Adrenal gland (tissue), 12 donors: ENCODE data around the gene TMEM254. TPM values are rescaled to one million over a fixed set of nuclear protein-coding genes. Genes with fewer than 3 reads are reported as not detected.
A peak's percentile ranks its signal among the peaks of the same experiment; 100 is the strongest.

Experiments
- DNase-seq, 7 donors: peaks; one replicate each; pipeline ENCODE4 v3.0.0-alpha.2; 2019 to 2020
- H3K27ac ChIP-seq, 5 donors: fragments of 200-600 bp; sonication (generic) in 4 of 5; 1 replicate in 3 of 5; 2 replicates in 2 of 5; pipeline versions ENCODE4 v1.5.1 to v1.8.0; 2016 to 2020; ENCODE audit warnings: mild to moderate bottlenecking in 1 of 5
- H3K27me3 ChIP-seq: fragments of 200-600 bp; 2 replicates; pipeline ENCODE4 v1.8.0; 2021
- H3K36me3 ChIP-seq, 2 donors: fragments of 200-600 bp; replicated peaks in 1 of 2; 1 replicate in 1 of 2; 2 replicates in 1 of 2; pipeline versions ENCODE4 v1.5.1 to v1.8.0; 2018 to 2022
- H3K4me1 ChIP-seq, 2 donors: fragments of 200-600 bp; replicated peaks in 1 of 2; 1 replicate in 1 of 2; 2 replicates in 1 of 2; pipeline versions ENCODE4 v1.5.1 to v1.8.0; 2018 to 2021
- H3K4me3 ChIP-seq, 4 donors: fragments of 200-600 bp; sonication (generic) in 3 of 4; one replicate each; pipeline ENCODE4 v1.5.1; 2016 to 2018
- H3K9me3 ChIP-seq, 3 donors: fragments of 200-600 bp; sonication (generic) in 1 of 3; replicated peaks in 1 of 3; 1 replicate in 2 of 3; 2 replicates in 1 of 3; pipeline versions ENCODE4 v1.5.1 to v1.8.0; 2016 to 2021
- POLR2A ChIP-seq, 2 donors: fragments of 450-650 bp; IDR thresholded peaks; one replicate each; pipeline ENCODE4 v1.6.1; 2017; ENCODE audit warnings: antibody characterized with exemption in 2 of 2, mild to moderate bottlenecking in 2 of 2, moderate library complexity in 1 of 2
- WGBS, 4 donors: extraction: QIAGEN DNeasy Blood & Tissue Kit in 2 of 4; methylation state at CpG; one replicate each; pipeline versions ENCODE4 v1.1.5 to v1.1.7; 2013 to 2017; 5-methylcytosine and 5-hydroxymethylcytosine counted together
- intact Hi-C, 2 donors: fragments of 100-400 bp; cut with DNase I; formaldehyde crosslinking; loops; one replicate each; pipeline versions ENCODE4 v1.14.1 to v1.15.0; 2022 to 2023
- polyA plus RNA-seq, 3 donors: library from polyadenylated mRNA; stranded (reverse); fragments of 200-250 nt in 2 of 3; fragments of 350-450 nt in 1 of 3; fragmentation: Illumina TruSeq in 1 of 3; extraction: RNeasy Lipid Tissue Mini Kit (QIAGEN cat#74804) in 1 of 3; gene quantifications; one replicate each; pipeline ENCODE4 v1.2.3, GENCODE V29; 2013 to 2014
- total RNA-seq, 9 donors: library from RNA; depleted of rRNA in 4 of 9; stranded (reverse); fragments of >200 nt in 4 of 9; fragments of 120-200 nt in 1 of 9; fragmentation: NEBNext Ultra II Directional in 1 of 9; extraction: Animal tissue kit (Norgen Biotek cat#: 25700) in 1 of 9; gene quantifications; one replicate each; pipeline versions ENCODE4 v1.1.0 to v1.2.4, GENCODE V29; 2013 to 2023
- TF ChIP-seq, protein P1 (sequence below), 6 experiments: fragments of 450-650 bp in 4 of 6; fragments of 200-600 bp in 2 of 6; sonication (generic) in 1 of 6; IDR thresholded peaks; 1 replicate in 5 of 6; 2 replicates in 1 of 6; pipeline versions ENCODE4 v1.5.1 to v1.8.0; 2016 to 2021; ENCODE audit warnings: antibody characterized with exemption in 6 of 6, mild to moderate bottlenecking in 2 of 6, moderate library complexity in 1 of 6
- donor health status: healthy with polysubstance abuse.
- donor health status: Bipolar disorder and iron deficiency.
- donor health status: DM: yes; HTN: yes; CAD: no.
- donor health status: DM: no; HTN: no; CAD: no.
- donor health status: DM: no; HTN: no; CAD: no.
- donor health status: DM: yes; HTN: yes; CAD: no.

Gene TMEM254
- total and polyA plus RNA-seq, 12 donors, result 8.8 to 47.2 (median 27.1) TPM

GRCh38 chr10:80079312-80079719 is 851 bp downstream of the TMEM254 start:
- H3K27me3 ChIP-seq, result no peaks in the 10 kb centered on the region
- TF ChIP-seq, protein P1, sequence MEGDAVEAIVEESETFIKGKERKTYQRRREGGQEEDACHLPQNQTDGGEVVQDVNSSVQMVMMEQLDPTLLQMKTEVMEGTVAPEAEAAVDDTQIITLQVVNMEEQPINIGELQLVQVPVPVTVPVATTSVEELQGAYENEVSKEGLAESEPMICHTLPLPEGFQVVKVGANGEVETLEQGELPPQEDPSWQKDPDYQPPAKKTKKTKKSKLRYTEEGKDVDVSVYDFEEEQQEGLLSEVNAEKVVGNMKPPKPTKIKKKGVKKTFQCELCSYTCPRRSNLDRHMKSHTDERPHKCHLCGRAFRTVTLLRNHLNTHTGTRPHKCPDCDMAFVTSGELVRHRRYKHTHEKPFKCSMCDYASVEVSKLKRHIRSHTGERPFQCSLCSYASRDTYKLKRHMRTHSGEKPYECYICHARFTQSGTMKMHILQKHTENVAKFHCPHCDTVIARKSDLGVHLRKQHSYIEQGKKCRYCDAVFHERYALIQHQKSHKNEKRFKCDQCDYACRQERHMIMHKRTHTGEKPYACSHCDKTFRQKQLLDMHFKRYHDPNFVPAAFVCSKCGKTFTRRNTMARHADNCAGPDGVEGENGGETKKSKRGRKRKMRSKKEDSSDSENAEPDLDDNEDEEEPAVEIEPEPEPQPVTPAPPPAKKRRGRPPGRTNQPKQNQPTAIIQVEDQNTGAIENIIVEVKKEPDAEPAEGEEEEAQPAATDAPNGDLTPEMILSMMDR (IDR thresholded peaks at IDR 0.05), result no peak
- TF ChIP-seq POLR2A (IDR thresholded peaks at IDR 0.05), result no peak
- intact Hi-C loops, result no loop called here
- H3K27ac ChIP-seq, result peak overlapping the region in 4 of 5 donors; percentile 80 to 98 (median 91)
- WGBS, 4 donors, result 2 to 4% (median 3%) methylated on average over 12 of the region's 12 CpGs
- H3K4me1 ChIP-seq, result peaks cover 4 to 14% of the 10 kb centered on the region in 2 donors
- H3K4me3 ChIP-seq, result peak overlapping the region; percentile 38 to 74 (median 65)
- DNase-seq, result no peak
- H3K36me3 ChIP-seq, result peaks cover 0 to 9% of the 10 kb centered on the region in 2 donors
- H3K9me3 ChIP-seq, result no peaks in the 10 kb centered on the region

DNA sequence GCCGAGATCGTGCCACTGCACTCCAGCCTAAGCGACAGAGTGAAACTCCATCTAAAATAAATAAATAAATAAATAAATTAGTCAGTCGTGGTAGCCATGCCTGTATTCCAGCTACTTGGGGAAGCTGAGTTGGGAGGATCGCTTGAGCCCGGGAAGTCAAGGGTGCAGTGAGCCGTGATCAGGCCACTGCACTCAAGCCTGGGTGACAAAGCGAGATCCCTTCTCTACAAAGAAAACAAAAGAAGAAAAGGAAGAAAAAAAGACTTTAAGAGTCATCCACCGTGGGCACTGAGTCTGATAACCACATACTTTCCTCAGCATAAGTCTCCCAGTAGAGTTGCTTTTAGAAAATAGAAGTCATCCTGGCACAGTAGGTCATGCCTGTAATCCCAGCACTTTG is 2.6 kb downstream of the TMEM254 start:
- no peak for DNase-seq
- intact Hi-C loops, result no loop called here
- no peaks in the 10 kb centered on the region for H3K9me3 ChIP-seq
- H3K27me3 ChIP-seq, result no peaks in the 10 kb centered on the region
- H3K4me3 ChIP-seq, result no peak overlapping the region
- peaks cover 0 to 9% of the 10 kb centered on the region in 2 donors for H3K36me3 ChIP-seq
- WGBS, 4 donors, result 87 to 93% (median 90%) methylated on average over 9 of the region's 9 CpGs
- TF ChIP-seq, protein P1 (IDR thresholded peaks at IDR 0.05), result no peak
- no peak for TF ChIP-seq POLR2A (IDR thresholded peaks at IDR 0.05)
- peaks cover 4 to 14% of the 10 kb centered on the region in 2 donors for H3K4me1 ChIP-seq
- no peak overlapping the region for H3K27ac ChIP-seq

DNA sequence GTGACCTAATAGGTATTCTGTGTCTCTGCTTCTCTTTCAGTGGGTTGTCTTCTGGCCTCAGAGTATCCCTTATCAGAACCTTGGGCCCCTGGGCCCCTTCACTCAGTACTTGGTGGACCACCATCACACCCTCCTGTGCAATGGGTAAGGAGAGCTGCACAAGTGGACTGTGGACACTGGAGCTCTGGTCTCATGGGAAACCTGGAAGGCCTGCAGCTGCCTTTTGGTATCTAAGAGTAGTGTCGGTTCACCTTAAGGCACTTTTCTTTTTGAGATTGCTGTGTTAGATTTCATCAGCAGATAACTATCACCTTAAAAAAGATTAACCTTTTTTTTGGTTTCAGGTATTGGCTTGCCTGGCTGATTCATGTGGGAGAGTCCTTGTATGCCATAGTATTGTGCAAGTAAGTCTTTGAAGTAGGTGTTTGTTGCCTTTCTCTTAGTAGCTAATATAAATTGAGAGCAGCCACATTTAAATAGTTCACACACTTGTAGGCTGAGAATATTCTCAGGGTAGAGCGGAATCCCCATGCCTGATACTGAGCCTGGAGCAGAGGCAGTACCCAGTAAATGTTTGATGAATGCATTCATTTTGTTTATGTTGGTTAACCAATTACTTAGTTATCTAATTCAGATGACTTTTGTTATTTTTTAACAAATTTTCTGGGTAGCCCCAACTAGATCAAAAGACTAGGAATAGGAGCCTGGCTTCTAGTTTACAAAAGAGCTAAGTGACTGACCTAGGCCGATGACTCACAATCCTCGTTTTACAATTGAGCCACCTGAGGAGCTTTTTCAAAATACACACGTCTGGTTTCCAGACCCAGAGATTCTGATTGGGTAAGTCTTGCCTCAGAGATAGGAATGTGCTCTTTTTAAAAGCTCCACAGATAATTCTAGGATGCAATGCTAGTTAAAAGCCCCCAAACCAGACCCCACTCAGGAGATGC is 3.6 kb downstream of the TMEM254 start:
- Histone ChIP-seq H3K4me3 (no peak overlapping the region), H3K9me3 (no peaks in the 10 kb centered on the region), H3K36me3 (peaks cover 0 to 9% of the 10 kb centered on the region in 2 donors), H3K4me1 (peaks cover 4 to 14% of the 10 kb centered on the region in 2 donors), H3K27me3 (no peaks in the 10 kb centered on the region), H3K27ac (no peak overlapping the region)
- no peak for DNase-seq
- intact Hi-C loops, result no loop called here
- TF ChIP-seq POLR2A (IDR thresholded peaks at IDR 0.05), result no peak
- TF ChIP-seq, protein P1 (IDR thresholded peaks at IDR 0.05), result no peak
- WGBS, 4 donors, result 69 to 78% (median 74%) methylated on average over 5 of the region's 5 CpGs

DNA sequence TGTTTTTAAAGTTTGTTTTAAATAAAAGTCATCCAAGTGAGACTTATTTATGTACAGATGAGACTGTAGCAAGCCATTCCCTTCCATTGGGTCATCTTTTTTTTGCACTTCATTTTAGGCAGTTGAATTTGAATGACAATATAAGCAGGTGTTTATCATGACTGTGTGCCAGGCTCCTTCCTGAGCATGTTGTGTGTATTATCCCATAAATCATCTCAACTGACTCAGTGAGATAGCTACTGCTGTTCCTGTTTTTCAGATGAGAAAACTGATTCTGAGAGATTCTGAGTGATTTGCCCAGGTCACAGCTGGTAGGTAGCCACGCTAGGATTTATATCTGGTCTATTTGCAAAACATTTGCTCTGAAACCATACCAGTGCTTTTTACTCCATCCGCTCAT is 11.7 kb downstream of the TMEM254 start:
- no peaks in the 10 kb centered on the region for H3K27me3 ChIP-seq
- 68 to 84% (median 74%) methylated on average over 2 of the region's 2 CpGs for WGBS, 4 donors
- no peaks in the 10 kb centered on the region for H3K36me3 ChIP-seq
- no peak for DNase-seq
- TF ChIP-seq, protein P1 (IDR thresholded peaks at IDR 0.05), result no peak
- TF ChIP-seq POLR2A (IDR thresholded peaks at IDR 0.05), result no peak
- H3K9me3 ChIP-seq, result no peaks in the 10 kb centered on the region
- no peaks in the 10 kb centered on the region for H3K4me1 ChIP-seq
- H3K4me3 ChIP-seq, result no peak overlapping the region
- intact Hi-C loops, result no loop called here
- no peak overlapping the region for H3K27ac ChIP-seq
